ENCODE data around the gene RAX2. TPM values are rescaled to one million over a fixed set of nuclear protein-coding genes. Genes with fewer than 3 reads are reported as not detected.

RAX2 gene
- total RNA-seq, 1 experiment from 2014 or later, result not detected

- no TSS peak for BruUV-seq (replicated peaks)
Observed at GRCh38 chr19:3730457-3730958, 41.5 kb downstream of the RAX2 start.

GRCh38 chr19:3725640-3726310 lies 46.3 kb downstream of the RAX2 start:
- no TSS peak for BruUV-seq (replicated peaks)
- H3K27ac ChIP-seq, result no peak overlapping the region
- H3K9me2 ChIP-seq (ENCODE audit: insufficient read depth), result no peaks in the 10 kb centered on the region

More at GRCh38 chr19:3730457-3730958, 41.5 kb downstream of the RAX2 start:
- Histone ChIP-seq H3K27me3 (ENCODE audit: insufficient read depth, low read depth) (no peaks in the 10 kb centered on the region), H3F3A (ENCODE audit: insufficient read depth, low read depth) (peaks cover 7% of the 10 kb centered on the region; the same call in 1 of the 2 replicates), H3K9me2 (ENCODE audit: insufficient read depth) (no peaks in the 10 kb centered on the region), H4K20me1 (ENCODE audit: insufficient read depth) (no peaks in the 10 kb centered on the region), H3K4me3 (no peak overlapping the region), H3K36me3 (ENCODE audit: low read depth) (no peaks in the 10 kb centered on the region), H3K9me3 (ENCODE audit: insufficient read depth, low read depth) (no peaks in the 10 kb centered on the region), H3K79me2 (ENCODE audit: low read depth) (0 out of 2 replicates have a peak, but pooled peaks cover 5% of the 10 kb centered on the region), H3K4me1 (replicated peaks; ENCODE audit: insufficient read depth) (peaks cover 11% of the 10 kb centered on the region), H3K27ac (no peak overlapping the region), H2AFZ (no peak overlapping the region), H3K4me2 (no peak overlapping the region)
- TF ChIP-seq EZH2 (IDR thresholded peaks at IDR 0.05; ENCODE audit: low read depth), result no peak
- TF ChIP-seq, protein P1, sequence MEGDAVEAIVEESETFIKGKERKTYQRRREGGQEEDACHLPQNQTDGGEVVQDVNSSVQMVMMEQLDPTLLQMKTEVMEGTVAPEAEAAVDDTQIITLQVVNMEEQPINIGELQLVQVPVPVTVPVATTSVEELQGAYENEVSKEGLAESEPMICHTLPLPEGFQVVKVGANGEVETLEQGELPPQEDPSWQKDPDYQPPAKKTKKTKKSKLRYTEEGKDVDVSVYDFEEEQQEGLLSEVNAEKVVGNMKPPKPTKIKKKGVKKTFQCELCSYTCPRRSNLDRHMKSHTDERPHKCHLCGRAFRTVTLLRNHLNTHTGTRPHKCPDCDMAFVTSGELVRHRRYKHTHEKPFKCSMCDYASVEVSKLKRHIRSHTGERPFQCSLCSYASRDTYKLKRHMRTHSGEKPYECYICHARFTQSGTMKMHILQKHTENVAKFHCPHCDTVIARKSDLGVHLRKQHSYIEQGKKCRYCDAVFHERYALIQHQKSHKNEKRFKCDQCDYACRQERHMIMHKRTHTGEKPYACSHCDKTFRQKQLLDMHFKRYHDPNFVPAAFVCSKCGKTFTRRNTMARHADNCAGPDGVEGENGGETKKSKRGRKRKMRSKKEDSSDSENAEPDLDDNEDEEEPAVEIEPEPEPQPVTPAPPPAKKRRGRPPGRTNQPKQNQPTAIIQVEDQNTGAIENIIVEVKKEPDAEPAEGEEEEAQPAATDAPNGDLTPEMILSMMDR (conservative IDR thresholded peaks at IDR 0.05), result no peak
- ChIA-PET CTCF (no interaction called here), POLR2A (ENCODE audit: unreplicated experiment) (no interaction called here)
- DNase-seq, result no peak
- intact Hi-C loops (cut with micrococcal nuclease; ENCODE audit: unreplicated experiment), result no loop called here

DNA sequence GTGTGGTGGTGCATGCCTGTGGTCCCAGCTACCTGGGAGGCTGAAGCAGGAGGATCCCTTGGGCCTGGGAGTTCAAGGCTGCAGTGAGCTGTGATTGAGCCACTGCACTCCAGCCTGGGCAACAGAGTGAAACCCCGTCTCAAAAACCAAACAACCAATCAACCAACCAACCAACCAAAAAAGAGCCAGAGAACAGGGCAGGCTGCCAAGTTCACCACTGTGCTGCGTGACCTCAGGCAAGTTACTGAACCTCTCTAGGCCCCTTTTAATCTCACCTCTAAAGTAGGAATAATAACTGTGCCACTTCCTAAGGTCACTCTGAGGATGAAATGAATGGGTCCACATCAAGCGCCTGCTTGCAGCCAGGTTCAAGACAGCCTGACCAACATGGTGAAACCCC lies 46.9 kb downstream of the RAX2 start:
- TF ChIP-seq EZH2 (IDR thresholded peaks at IDR 0.05; ENCODE audit: low read depth), result no peak
- CTCF ChIA-PET, result no interaction called here

More at GRCh38 chr19:3725640-3726310, 46.3 kb downstream of the RAX2 start:
- Histone ChIP-seq H3K9me3 (ENCODE audit: insufficient read depth, low read depth) (no peaks in the 10 kb centered on the region), H2AFZ (no peak overlapping the region), H3K4me1 (replicated peaks; ENCODE audit: insufficient read depth) (peaks cover 19% of the 10 kb centered on the region), H4K20me1 (ENCODE audit: insufficient read depth) (no peaks in the 10 kb centered on the region), H3K79me2 (ENCODE audit: low read depth) (0 out of 2 replicates have a peak, but pooled peaks cover 8% of the 10 kb centered on the region), H3K27me3 (ENCODE audit: insufficient read depth, low read depth) (no peaks in the 10 kb centered on the region), H3K4me2 (no peak overlapping the region), H3F3A (ENCODE audit: insufficient read depth, low read depth) (peaks cover 14% of the 10 kb centered on the region; the same call in 1 of the 2 replicates), H3K4me3 (no peak overlapping the region), H3K36me3 (ENCODE audit: low read depth) (no peaks in the 10 kb centered on the region)
- intact Hi-C loops (cut with micrococcal nuclease; ENCODE audit: unreplicated experiment), result no loop called here
- ChIA-PET CTCF (no interaction called here), POLR2A (ENCODE audit: unreplicated experiment) (no interaction called here)
- DNase-seq, result peak; percentile 40 to 77
- TF ChIP-seq, protein P1 (conservative IDR thresholded peaks at IDR 0.05), result no peak
- TF ChIP-seq EZH2 (IDR thresholded peaks at IDR 0.05; ENCODE audit: low read depth), result no peak

More for the DNA sequence above, 46.9 kb downstream of the RAX2 start:
- POLR2A ChIA-PET (ENCODE audit: unreplicated experiment), result interaction anchor here (0.6 kb wide), 1 partner anchor 38 kb away, joined by 4 read pairs; no protein-coding TSS in a partner anchor
- H3K27ac ChIP-seq, result no peak overlapping the region
- H3K4me2 ChIP-seq, result no peak overlapping the region
- intact Hi-C loops (cut with micrococcal nuclease; ENCODE audit: unreplicated experiment), result no loop called here
- H3K9me2 ChIP-seq (ENCODE audit: insufficient read depth), result no peaks in the 10 kb centered on the region
- no peak overlapping the region for H2AFZ ChIP-seq
- no peaks in the 10 kb centered on the region for H3K27me3 ChIP-seq (ENCODE audit: insufficient read depth, low read depth)
- H3F3A ChIP-seq (ENCODE audit: insufficient read depth, low read depth), result peaks cover 19% of the 10 kb centered on the region; the same call in 1 of the 2 replicates
- H3K4me3 ChIP-seq, result no peak overlapping the region
- H3K79me2 ChIP-seq (ENCODE audit: low read depth), result 0 out of 2 replicates have a peak, but pooled peaks cover 8% of the 10 kb centered on the region
- BruUV-seq (replicated peaks), result no TSS peak
- H3K36me3 ChIP-seq (ENCODE audit: low read depth), result no peaks in the 10 kb centered on the region
- no peaks in the 10 kb centered on the region for H3K9me3 ChIP-seq (ENCODE audit: insufficient read depth, low read depth)
- H3K4me1 ChIP-seq (replicated peaks; ENCODE audit: insufficient read depth), result peaks cover 26% of the 10 kb centered on the region
- no peak for DNase-seq
- no peaks in the 10 kb centered on the region for H4K20me1 ChIP-seq (ENCODE audit: insufficient read depth)
